HFF-Myc (cell line): Measurements from ENCODE around the gene C2orf49.

Source experiments
- DNase-seq: peaks from one replicate; pipeline ENCODE4 v3.0.0-alpha.2; 2011; ENCODE audit warnings: low read depth; ENCODE audit errors: extremely low read depth
- H3K4me3 ChIP-seq: replicated peaks from 2 replicates; pipeline ENCODE4 v1.5.1; 2011; ENCODE audit warnings: low read depth, mild to moderate bottlenecking, control low read depth, low read length
- CTCF ChIP-seq: IDR thresholded peaks from 2 replicates; pipeline ENCODE4 v1.5.1; 2012; ENCODE audit warnings: mild to moderate bottlenecking, low read depth, low read length, control low read depth; ENCODE audit errors: missing control alignments

Gene C2orf49

GRCh38 chr2:105361102-105361889 lies 24.0 kb downstream of the C2orf49 start:
- DNase-seq: no peak
- no peak for TF ChIP-seq CTCF
- no peak overlapping the region for H3K4me3 ChIP-seq

GRCh38 chr2:105362862-105363591 lies 25.7 kb downstream of the C2orf49 start:
- DNase-seq: no peak
- TF ChIP-seq CTCF: no peak
- no peak overlapping the region for H3K4me3 ChIP-seq

GRCh38 chr2:105364436-105365139 lies 27.2 kb downstream of the C2orf49 start:
- DNase-seq: no peak
- TF ChIP-seq CTCF: no peak
- no peak overlapping the region for H3K4me3 ChIP-seq

- no peak for TF ChIP-seq CTCF
- no peak for DNase-seq
- no peak overlapping the region for H3K4me3 ChIP-seq
These were observed 27.9 kb downstream of the C2orf49 start for GRCh38 chr2:105365206-105365605.

- H3K4me3 ChIP-seq: no peak overlapping the region
- no peak for TF ChIP-seq CTCF
These were observed 31.5 kb downstream of the C2orf49 start for GRCh38 chr2:105368759-105369408.

More at GRCh38 chr2:105368759-105369408, 31.5 kb downstream of the C2orf49 start:
- no peak for DNase-seq
